Measurements from ENCODE around the gene KRTAP12-3. TPM values are rescaled to one million over a fixed set of nuclear protein-coding genes. Genes with fewer than 3 reads are reported as not detected.

The KRTAP12-3 gene
- total RNA-seq, 2 donors from 2014 or later = not detected

Other genes starting within 250 kb of the KRTAP12-3 start
- 1 to 10 TPM in 1 of 2 donors, under 1 TPM in 1; 0.85 to 1.0 TPM for gene LRRC3, start 202.4 kb upstream of the KRTAP12-3 start, total RNA-seq
- gene KRTAP10-1, start 117.7 kb upstream of the KRTAP12-3 start, total RNA-seq = not detected
- gene KRTAP10-2, start 106.4 kb upstream of the KRTAP12-3 start, total RNA-seq = not detected
- not detected for gene KRTAP10-3, start 99.1 kb upstream of the KRTAP12-3 start, total RNA-seq
- gene KRTAP10-4, start 84.2 kb upstream of the KRTAP12-3 start, total RNA-seq = not detected
- not detected for gene KRTAP10-5, start 77.3 kb upstream of the KRTAP12-3 start, total RNA-seq
- not detected for gene KRTAP10-6, start 65.4 kb upstream of the KRTAP12-3 start, total RNA-seq
- gene KRTAP10-7, start 57.3 kb upstream of the KRTAP12-3 start, total RNA-seq = not detected
- gene KRTAP10-8, start 45.9 kb upstream of the KRTAP12-3 start, total RNA-seq = not detected
- gene KRTAP10-9, start 30.8 kb upstream of the KRTAP12-3 start, total RNA-seq = not detected
- gene KRTAP10-10, start 20.6 kb upstream of the KRTAP12-3 start, total RNA-seq = not detected
- gene KRTAP10-11, start 11.5 kb upstream of the KRTAP12-3 start, total RNA-seq = not detected
- not detected for gene KRTAP12-4, start 3.3 kb upstream of the KRTAP12-3 start, total RNA-seq
- not detected for gene KRTAP12-2, start 9.0 kb downstream of the KRTAP12-3 start, total RNA-seq
- not detected for gene KRTAP12-1, start 24.2 kb downstream of the KRTAP12-3 start, total RNA-seq
- not detected for gene KRTAP10-12, start 39.2 kb downstream of the KRTAP12-3 start, total RNA-seq
- not detected for gene TSPEAR, start 53.6 kb downstream of the KRTAP12-3 start, total RNA-seq
- gene UBE2G2, start 143.9 kb downstream of the KRTAP12-3 start, total RNA-seq = 100 to 1,000 TPM; 124 TPM
- gene SUMO3, start 160.1 kb downstream of the KRTAP12-3 start, total RNA-seq = 10 to 100 TPM; 62.1 to 73.4 TPM
- gene PTTG1IP, start 215.8 kb downstream of the KRTAP12-3 start, total RNA-seq = 100 to 1,000 TPM in 1 of 2 donors, 10 to 100 TPM in 1; 98.4 to 123 TPM